Measurements from ENCODE around the gene SCN5A.

The SCN5A gene

GRCh38 chr3:38647217-38647970 lies 2.1 kb downstream of the SCN5A start:
- no peak for DNase-seq (ENCODE audit: low read depth)

- DNase-seq (ENCODE audit: low read depth), result peak; percentile 38
Observed at GRCh38 chr3:38646630-38647029, 2.9 kb downstream of the SCN5A start.

DNA sequence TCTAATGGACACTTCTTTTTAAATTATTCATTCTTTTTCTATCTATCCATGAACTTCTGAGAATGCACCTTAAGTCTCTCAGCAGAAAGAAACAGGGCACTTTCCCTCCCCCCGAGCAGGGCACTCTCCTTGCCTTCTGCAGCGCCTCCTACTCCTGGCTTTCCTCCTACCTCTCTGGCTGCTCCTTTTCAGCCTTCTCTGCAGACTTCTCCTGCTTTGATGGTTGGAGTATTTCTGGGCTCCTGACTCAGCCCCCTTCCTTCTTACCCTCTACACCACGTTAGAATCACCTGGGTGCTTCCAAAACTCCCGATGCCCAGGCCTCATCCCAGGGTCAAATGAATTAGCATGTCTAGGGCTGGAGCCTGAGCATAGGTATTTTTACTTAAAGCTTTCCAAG lies 3.4 kb downstream of the SCN5A start:
- DNase-seq (ENCODE audit: low read depth), result no peak

- no peak for DNase-seq (ENCODE audit: low read depth)
Observed at GRCh38 chr3:38645601-38646000, 3.9 kb downstream of the SCN5A start.

GRCh38 chr3:38645076-38645475 lies 4.4 kb downstream of the SCN5A start:
- DNase-seq (ENCODE audit: low read depth), result no peak

- DNase-seq (ENCODE audit: low read depth), result no peak
Observed at GRCh38 chr3:38644662-38645053, 4.8 kb downstream of the SCN5A start.

DNA sequence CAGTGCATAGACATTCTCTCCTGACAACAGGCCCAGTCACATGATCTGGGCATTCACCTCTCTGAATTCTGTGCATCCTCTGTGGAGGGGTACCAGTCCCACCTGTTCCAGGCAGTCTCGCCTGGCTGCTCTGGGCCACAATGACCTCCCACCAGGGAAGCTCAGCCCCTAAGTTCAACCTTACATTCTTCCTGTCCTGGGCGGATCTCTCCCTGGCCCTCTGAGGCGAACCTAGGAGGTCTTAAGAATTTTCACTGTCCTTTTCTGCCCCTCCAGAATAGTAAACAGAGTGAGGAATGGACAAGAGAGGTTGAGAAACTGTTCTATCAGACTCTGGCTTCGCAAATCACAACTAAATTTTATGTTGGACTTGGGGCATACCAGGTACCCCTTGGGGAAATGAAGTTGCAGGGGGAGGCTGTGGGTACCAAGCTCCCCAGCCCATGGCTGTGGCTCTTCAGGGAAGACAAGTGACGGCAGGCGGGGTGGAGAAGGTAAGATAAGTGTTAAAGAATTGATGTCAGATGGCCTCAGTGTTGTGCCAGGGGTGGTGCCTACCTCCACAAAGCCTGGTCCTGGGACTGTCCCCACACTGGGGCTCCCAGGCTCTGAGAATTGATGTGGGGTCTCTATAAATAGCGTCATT lies 5.3 kb downstream of the SCN5A start:
- no peak for DNase-seq (ENCODE audit: low read depth)

- DNase-seq (ENCODE audit: low read depth), result no peak
Observed at GRCh38 chr3:38643592-38643991, 5.9 kb downstream of the SCN5A start.

GRCh38 chr3:38643090-38643489 lies 6.4 kb downstream of the SCN5A start:
- DNase-seq (ENCODE audit: low read depth), result no peak

DNA sequence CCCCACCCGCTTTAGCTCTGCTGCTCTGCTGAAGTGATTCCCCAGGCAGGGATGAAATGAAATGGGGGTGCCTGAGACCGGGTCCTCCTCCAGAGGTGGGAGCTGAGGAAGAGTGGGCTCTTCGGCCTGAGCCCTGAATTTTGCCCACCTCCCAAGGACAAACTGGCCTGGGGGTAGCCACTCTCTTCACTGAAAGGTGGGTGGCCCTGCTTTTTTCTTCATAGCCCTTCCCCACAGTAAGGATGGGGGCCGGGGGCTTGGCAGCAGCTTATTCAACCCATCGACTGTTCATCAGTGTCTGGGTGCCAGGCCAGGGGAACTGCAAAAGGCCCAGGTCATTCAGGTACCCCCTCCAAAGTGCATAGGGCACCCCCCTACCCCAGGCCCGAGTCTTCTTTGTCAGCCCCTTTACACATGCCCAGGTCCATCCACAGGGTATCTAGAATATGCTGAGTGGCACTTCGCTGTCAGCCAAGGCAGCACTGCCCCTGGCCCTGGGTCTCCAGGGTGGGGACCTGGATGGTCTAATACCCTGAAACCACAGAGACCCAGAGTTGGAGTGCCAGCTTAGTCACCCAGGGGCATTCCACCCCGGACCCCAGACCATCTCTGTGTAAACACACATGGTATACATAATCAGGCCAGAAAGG lies 7.9 kb downstream of the SCN5A start:
- DNase-seq (ENCODE audit: low read depth), result no peak

DNA sequence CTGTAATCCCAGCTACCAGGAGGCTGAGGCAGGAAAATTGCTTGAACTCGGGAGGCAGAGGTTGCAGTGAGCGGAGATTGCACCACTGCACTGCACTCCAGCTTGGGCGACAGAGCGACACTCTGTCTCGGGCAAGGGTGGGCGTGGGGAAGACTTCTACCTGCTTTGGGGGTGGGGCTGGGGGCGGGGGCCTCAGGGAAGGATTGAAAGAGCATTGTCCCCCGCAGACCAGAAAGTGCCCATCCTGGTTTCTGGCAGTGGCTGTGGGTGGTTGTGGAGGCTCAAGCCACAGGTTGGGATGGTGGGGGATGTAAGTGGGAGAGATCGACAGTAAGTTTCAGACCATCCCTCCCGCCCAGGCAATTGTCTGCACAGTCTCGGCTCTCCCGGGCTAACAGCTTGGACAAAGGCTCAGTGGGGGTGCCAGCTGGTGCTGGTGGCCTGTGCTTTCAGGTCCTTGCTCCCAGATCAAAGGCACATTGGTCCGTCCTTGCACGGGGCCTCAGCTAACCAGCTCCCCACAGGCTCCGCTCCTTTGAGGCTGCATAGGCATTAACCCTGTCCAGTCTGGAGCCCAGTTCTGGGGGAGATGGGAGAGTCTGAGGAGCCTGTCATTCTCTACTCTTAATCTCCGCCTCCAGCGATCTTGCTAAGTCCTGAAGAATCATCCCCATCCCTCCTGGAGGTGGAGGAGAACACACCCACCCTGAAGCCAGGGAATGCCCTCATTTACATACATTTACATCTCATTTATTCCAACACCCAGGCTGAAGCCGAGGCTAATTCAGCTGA lies 8.6 kb downstream of the SCN5A start:
- no peak for DNase-seq (ENCODE audit: low read depth)

GRCh38 chr3:38638354-38638753 lies 11.1 kb downstream of the SCN5A start:
- DNase-seq (ENCODE audit: low read depth), result no peak

DNA sequence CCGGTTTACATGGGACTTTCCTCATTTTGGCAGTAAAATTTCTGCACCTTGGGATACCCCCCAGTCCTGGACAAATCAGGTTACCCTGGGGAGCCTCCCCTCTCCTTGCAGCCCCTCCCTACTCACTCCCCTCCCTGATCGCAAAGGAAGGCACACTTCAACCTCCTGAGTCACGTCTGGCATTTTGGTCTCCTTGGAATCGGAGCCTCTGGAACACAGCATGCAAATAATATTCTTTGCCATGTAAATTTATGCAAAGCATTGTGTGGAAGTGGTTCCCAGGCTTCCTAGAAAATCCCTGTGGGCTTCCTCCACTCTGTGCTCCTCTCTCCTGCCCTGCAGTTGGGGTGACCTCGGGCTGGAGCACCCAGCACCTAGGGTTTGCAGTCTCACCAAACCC lies 11.6 kb downstream of the SCN5A start:
- no peak for DNase-seq (ENCODE audit: low read depth)

DNA sequence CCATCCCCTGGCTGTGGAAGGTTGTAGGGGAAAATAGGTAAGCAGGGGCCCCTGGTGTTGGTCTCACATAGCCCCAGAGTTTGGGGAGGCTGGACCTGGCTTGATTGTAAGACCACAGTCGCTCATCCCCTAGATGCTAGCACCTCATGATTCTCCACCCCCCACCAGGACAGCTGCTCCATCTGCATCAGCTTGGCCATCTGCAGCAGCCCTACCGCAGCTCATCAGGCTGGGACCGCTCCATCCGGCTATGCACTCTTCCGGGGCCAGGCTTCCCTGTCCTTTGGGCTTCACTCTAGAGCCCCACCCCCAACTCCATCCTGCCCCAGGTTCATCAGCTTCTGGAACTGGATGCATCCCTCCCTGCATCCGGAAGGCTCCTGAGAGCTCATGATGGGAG lies 12.6 kb downstream of the SCN5A start:
- no peak for DNase-seq (ENCODE audit: low read depth)

DNA sequence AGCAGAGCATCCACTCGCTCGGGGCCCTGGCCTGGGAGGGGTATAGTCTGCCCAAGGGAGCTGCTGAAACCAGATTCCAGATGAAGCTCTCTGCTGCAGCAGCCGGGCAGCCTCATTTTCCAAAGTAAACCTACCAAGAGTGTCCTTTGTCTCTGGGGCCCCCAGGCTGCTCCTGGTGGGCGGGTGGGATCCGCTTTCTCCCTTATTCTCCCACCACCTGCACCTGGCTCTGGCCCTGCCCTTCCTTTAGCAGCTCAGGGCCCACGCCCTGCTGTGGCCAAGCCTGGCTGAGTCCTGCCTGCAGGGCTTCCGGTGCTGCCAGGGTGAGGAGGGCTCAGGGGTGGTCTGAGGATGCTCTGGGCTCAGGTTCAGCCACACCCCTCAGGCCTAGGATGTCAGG lies 13.0 kb downstream of the SCN5A start:
- no peak for DNase-seq (ENCODE audit: low read depth)

- no peak for DNase-seq (ENCODE audit: low read depth)
Observed at GRCh38 chr3:38634111-38634510, 15.4 kb downstream of the SCN5A start.

GRCh38 chr3:38632989-38633388 lies 16.5 kb downstream of the SCN5A start:
- DNase-seq (ENCODE audit: low read depth), result no peak

DNA sequence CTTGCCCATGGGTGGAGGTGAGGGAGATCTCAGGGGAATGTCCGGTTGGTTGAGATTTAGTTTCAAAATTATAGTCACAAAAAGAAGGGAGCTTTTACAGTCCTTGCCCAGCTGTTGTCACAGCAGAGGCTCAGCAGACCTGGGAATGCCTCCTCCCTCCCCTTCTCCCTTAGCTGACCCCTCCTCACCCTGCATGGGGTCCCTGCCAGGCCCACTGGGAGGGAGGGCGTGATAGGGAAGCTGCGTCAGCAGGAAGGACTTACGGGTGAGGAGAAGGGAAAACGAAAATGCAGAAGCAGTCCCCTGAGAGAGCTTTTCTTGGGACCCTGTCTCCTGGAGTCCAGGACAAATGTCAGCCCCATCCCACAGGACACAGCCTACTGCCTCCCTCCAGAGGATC lies 18.9 kb downstream of the SCN5A start:
- no peak for DNase-seq (ENCODE audit: low read depth)

GRCh38 chr3:38630070-38630469 lies 19.4 kb downstream of the SCN5A start:
- no peak for DNase-seq (ENCODE audit: low read depth)

GRCh38 chr3:38628835-38629234 lies 20.7 kb downstream of the SCN5A start:
- no peak for DNase-seq (ENCODE audit: low read depth)

- DNase-seq (ENCODE audit: low read depth), result no peak
Observed at GRCh38 chr3:38627956-38628355, 21.5 kb downstream of the SCN5A start.

DNA sequence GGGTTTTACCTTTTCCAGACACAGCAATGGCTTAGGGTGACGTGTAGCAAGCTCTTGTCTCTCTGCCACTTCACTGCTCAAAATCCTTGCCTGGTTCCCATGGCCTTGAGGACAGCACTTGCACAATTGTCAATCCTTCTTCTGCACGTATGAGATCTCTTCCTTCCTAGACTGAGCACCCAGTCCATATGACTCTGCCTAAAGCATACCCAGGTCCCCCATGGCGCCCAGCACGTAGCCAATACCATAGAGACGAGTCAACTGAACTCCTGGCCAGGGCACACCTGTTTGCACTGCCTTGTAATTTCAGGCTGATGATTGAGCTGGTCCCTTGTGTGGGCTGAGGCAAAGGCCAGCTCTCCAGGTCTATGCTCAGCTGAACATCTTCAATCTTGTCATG lies 23.3 kb downstream of the SCN5A start:
- DNase-seq (ENCODE audit: low read depth), result no peak

GRCh38 chr3:38623539-38623938 lies 25.9 kb downstream of the SCN5A start:
- no peak for DNase-seq (ENCODE audit: low read depth)
